Epidermal melanocyte (primary cell): ENCODE measurements around the gene EXOC6B.
A peak's percentile ranks its signal among the peaks of the same experiment; 100 is the strongest.
"Not testable (repeated sequence)": the region's sequence is repeated elsewhere in the genome, so short reads cannot be mapped to it uniquely, and the experiment has no call there.

Experiments used
- DNase-seq: peaks from one replicate; pipeline ENCODE4 v3.0.0; 2011; ENCODE audit warnings: low spot score; ENCODE audit not compliant: insufficient read length

EXOC6B gene

DNA sequence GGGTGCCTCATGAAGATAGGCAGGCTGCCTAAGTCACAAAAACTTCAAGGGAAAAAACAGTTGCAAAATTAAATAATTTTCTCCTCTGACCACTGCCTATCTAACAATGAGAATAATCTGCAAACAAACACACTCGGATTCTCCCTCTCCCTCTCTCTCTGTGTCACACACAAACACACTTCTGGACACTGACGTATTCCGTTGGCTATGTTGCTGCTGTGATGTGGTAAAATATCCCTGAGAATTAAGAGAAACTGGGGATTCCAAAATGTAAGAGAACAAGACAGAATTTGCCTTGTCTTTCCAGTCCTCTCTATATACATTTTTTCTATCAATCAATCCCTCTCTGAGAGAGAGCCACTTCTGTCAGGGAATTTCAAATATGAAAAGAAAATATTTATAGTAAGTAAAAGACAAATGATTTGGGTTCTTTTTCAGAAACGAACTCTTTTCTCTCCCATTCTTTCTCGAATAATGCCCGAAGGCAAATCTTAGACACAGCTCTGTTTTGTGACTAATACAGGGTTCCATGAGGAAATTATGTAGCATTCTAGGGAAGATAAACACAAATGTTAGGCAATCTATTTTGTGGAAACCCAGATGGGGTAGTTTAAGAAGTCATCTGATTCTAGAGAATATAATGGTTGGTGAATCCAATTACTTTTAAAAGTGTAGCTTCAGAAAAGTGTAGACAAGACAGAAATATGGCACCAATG lies 367.9 kb downstream of the EXOC6B start:
- DNase-seq, result no peak

GRCh38 chr2:72454189-72454588 lies 371.6 kb downstream of the EXOC6B start:
- no peak for DNase-seq

GRCh38 chr2:72442270-72442669 lies 383.6 kb downstream of the EXOC6B start:
- DNase-seq, result no peak

- DNase-seq, result no peak
These were observed 385.9 kb downstream of the EXOC6B start for GRCh38 chr2:72439892-72440291.

- no peak for DNase-seq
These were observed 387.5 kb downstream of the EXOC6B start for GRCh38 chr2:72438364-72438763.

DNA sequence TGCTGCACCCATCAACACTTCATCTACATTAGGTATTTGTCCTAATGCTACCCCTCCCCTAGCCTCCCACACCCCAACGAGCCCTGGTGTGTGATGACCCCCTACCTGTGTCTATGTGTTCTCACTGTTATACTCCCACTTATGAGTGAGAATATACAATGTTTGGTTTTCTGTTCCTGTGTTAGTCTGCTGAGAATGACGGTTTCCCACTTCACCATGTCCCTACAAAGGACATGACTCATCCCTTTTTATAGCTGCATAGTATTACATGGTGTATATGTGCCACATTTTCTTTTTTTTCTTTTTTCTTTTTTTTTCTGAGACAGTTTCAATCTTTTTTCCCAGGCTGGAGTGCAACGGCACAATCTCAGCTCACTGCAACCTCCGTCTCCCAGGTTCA lies 394.1 kb downstream of the EXOC6B start:
- no peak for DNase-seq

GRCh38 chr2:72427022-72427861 lies 398.6 kb downstream of the EXOC6B start:
- no peak for DNase-seq

DNA sequence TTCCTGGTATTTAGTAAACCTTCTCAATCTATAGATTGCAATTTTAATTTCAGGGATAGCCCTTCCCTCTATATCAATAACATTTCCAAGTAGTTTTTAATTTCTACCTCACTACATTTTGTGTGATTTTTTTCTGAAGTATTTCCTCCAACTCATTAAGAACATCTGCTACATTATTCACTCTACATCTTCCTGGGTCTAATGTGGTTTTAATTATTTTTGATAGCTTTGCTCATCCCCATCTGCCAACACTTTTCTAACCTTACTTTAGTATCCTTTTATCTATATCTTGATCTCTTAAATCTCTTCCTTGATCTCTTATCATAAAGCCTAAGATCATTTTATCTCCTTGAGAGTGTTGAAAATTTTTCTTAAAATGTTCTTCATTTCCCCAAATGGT lies 399.8 kb downstream of the EXOC6B start:
- DNase-seq, result no peak

DNA sequence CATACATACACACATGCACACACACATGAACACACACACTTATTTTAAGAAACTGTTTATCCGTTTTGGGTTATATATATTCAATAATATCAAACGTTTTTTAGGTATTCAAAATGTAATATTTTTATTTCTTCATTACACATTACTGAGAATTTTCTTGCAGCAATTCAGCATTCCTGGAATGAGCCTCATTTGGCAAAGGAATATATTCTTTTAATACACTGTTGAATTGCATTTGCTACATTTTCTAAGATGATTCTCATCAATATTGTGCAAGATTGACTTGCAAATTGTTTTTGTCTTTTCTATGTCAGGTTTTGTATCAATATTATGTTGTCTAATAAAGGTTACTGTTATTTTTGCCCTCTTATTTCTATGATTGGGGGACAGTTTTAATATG lies 402.1 kb downstream of the EXOC6B start:
- no peak for DNase-seq

- DNase-seq, result not testable (repeated sequence)
These were observed 404.0 kb downstream of the EXOC6B start for GRCh38 chr2:72421771-72422379.

DNA sequence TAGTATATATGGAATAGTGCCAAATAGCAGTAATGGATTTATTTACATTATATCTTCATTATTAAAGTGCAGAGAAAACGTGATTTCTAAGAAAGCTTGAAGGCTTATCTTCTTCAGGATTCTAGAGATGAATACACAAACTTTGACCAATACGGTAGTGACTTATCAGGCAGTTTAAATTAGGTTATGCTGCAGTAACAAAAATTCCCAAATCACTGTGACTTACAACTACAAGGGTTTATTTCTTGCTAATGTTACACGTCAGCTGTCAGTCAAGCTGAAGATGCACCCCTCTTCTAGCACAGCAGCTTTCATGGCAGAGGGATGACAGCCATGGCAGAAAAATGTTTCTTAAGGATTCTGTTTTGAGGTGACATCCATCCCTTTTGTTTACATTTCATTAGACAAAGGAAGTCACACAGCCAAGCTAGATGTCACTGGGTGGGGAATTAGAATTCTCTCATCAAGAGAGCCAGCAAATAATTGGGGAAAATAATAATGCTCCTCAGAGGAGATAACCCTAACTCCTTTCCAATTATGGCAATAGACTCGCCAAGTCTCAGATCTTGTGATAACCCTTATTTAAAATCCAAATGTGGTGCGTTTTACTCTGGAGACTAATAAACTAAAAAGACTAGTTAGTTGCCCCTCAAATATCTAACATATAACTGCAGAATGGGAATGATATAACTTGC lies 409.9 kb downstream of the EXOC6B start:
- DNase-seq, result no peak

- DNase-seq, result peak; percentile 16
These were observed 410.6 kb downstream of the EXOC6B start for GRCh38 chr2:72415241-72415661.

GRCh38 chr2:72414137-72414760 lies 411.6 kb downstream of the EXOC6B start:
- DNase-seq, result no peak

DNA sequence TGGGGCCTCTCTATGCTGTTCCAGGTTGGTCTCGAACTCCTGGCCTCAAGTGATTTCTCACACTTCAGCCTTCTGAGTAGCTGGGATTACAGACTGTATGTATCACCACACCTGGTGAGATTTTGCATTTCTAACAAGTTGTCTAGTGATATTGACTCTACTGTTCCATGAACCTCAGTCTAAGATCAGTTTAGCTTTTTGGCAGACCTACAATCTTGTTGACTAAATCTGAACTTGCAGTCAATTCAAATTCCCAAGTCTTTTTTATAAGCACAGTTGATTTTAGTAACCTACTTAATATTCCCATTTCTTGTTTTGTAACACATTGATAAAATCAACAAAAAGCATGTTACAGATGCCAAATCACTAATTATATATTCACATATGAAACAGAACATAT lies 412.1 kb downstream of the EXOC6B start:
- no peak for DNase-seq

- no peak for DNase-seq
These were observed 413.6 kb downstream of the EXOC6B start for GRCh38 chr2:72412214-72412613.

GRCh38 chr2:72399879-72400278 lies 426.0 kb downstream of the EXOC6B start:
- no peak for DNase-seq

- DNase-seq, result no peak
These were observed 430.7 kb downstream of the EXOC6B start for GRCh38 chr2:72395096-72395495.

DNA sequence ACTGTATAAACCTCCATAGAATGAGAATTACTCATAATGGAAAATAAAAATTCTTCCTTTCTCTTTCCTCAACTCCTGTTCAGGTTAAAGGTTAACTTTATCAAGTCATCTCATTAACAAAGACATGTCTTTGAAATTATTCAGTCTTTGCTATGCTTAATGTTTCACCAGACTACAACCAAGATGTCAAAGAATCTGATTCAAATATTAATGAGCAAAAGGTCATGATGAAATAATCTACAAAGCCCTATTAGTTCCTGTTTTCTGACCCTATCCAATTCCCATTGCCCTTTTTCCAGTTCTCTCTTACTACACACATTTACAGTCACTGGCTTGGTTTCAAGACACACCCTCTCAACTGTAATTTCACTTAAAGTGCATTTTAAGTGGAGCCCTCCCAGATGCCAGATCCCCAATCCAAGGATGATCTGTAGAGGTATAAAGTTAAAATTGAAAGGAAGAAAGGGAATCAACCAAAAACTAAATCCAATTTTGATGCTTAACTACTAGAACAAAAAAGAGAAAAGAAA lies 431.2 kb downstream of the EXOC6B start:
- no peak for DNase-seq

GRCh38 chr2:72389447-72389846 lies 436.4 kb downstream of the EXOC6B start:
- no peak for DNase-seq

DNA sequence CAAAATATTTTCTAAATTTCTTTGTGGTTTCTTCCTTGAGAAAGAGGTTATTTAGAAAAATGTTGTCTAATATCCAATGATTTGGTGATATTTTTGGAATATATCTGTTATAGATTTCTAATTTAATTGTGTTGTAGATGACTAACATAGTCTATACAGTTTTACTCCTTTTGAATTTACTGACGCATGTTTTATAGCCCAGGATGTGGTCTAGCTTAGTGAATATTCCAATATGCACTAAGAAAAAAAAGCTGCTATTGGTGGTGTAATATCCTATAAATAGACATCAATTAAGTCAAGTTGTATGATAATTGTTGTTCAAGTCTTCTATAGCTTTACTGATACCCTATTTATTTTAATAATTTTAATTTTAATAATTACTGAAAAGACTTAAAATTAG lies 437.6 kb downstream of the EXOC6B start:
- DNase-seq, result no peak

DNA sequence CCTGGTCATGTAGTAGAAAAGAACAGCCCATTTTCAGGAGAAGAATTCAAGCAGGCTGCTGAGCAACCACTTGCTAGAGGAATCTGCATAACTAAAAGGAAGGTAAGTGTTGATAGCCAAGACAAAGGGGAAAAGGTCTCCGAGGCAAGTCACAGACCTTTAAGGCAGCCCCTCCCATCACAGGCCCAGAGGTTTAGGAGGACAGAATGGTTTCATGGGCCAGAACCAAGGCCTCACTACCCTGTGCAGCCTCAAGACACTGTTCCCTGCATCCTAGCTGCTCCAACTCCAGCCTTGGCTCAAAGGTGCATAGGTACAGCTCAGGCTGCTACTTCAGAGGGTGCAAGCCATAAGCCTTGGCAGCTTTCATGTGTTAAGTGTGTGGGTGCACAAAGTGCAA lies 439.5 kb downstream of the EXOC6B start:
- no peak for DNase-seq
